HepG2 (cell line): ENCODE results near the gene ZNF195. TPM values are rescaled to one million over a fixed set of nuclear protein-coding genes. Genes with fewer than 3 reads are reported as not detected.
A peak's percentile ranks its signal among the peaks of the same experiment; 100 is the strongest.
"Not testable (repeated sequence)": the region's sequence is repeated elsewhere in the genome, so short reads cannot be mapped to it uniquely, and the experiment has no call there.

Experiments
- CCDC6 ChIP-seq: sonication (generic); formaldehyde crosslinking; IDR thresholded peaks from 2 replicates; pipeline ENCODE4 v1.8.1; 2022; ENCODE audit warnings: mild to moderate bottlenecking, missing genetic modification reagents, moderate library complexity
- DR1 ChIP-seq: sonication (generic); formaldehyde crosslinking; IDR thresholded peaks from 2 replicates; pipeline ENCODE4 v1.8.0; 2021; ENCODE audit warnings: mild to moderate bottlenecking, missing genetic modification reagents, inconsistent platforms
- HMGXB4 ChIP-seq, 2 experiments: sonication (generic) in 1 of 2; formaldehyde crosslinking in 1 of 2; IDR thresholded peaks; 2 replicates each; pipeline versions ENCODE4 v1.4.0 to v1.6.1; 2018 to 2020; ENCODE audit warnings: missing genetic modification reagents in 2 of 2, borderline replicate concordance in 1 of 2, low read depth in 1 of 2, mild to moderate bottlenecking in 1 of 2, missing biosample characterization in 1 of 2
- MYPOP ChIP-seq: sonication (generic); formaldehyde crosslinking; IDR thresholded peaks from 2 replicates; pipeline ENCODE4 v1.8.1; 2023; ENCODE audit warnings: mild to moderate bottlenecking, moderate library complexity, missing genetic modification reagents
- NONO ChIP-seq, 2 experiments: fragments of 450-650 bp in 1 of 2; sonication (generic) in 1 of 2; formaldehyde crosslinking in 1 of 2; IDR thresholded peaks in 1 of 2; conservative IDR thresholded peaks in 1 of 2; 2 replicates each; pipeline versions ENCODE4 v1.6.1 to v1.8.0; 2017 to 2022; ENCODE audit warnings: mild to moderate bottlenecking in 1 of 2, missing genetic modification reagents in 1 of 2, moderate library complexity in 1 of 2
- RFXAP ChIP-seq: sonication (generic); formaldehyde crosslinking; IDR thresholded peaks from 2 replicates; pipeline ENCODE4 v1.4.0; 2020; ENCODE audit warnings: missing genetic modification reagents, borderline replicate concordance
- SIN3A ChIP-seq: IDR thresholded peaks from 2 replicates; pipeline ENCODE4 v1.6.1; 2011; ENCODE audit warnings: low read depth, mild to moderate bottlenecking, control low read depth, low read length, borderline replicate concordance
- SP4 ChIP-seq: sonication (generic); formaldehyde crosslinking; IDR thresholded peaks from 2 replicates; pipeline ENCODE4 v1.8.1; 2023; ENCODE audit warnings: mild to moderate bottlenecking, missing genetic modification reagents
- SP5 ChIP-seq: IDR thresholded peaks from 2 replicates; pipeline ENCODE4 v1.6.1; 2016; ENCODE audit warnings: low read depth, borderline replicate concordance
- USF2 ChIP-seq, 2 experiments: sonication (generic) in 1 of 2; formaldehyde crosslinking in 1 of 2; IDR thresholded peaks; 2 replicates each; pipeline versions ENCODE4 v1.5.1 to v1.6.1; 2011 to 2020; ENCODE audit warnings: borderline replicate concordance in 1 of 2, low read depth in 1 of 2, low read length in 1 of 2, mild to moderate bottlenecking in 1 of 2, missing genetic modification reagents in 1 of 2, moderate library complexity in 1 of 2
- YY1 ChIP-seq: IDR thresholded peaks from 2 replicates; pipeline ENCODE4 v1.6.1; 2011; ENCODE audit warnings: low read length, low read depth, moderate library complexity, mild to moderate bottlenecking; ENCODE audit not compliant: insufficient read depth, insufficient replicate concordance
- ZNF343 ChIP-seq: sonication (generic); formaldehyde crosslinking; IDR thresholded peaks from 2 replicates; pipeline ENCODE4 v1.4.0; 2020; ENCODE audit warnings: mild to moderate bottlenecking, missing genetic modification reagents
- polyA plus RNA-seq, 8 experiments: library from polyadenylated mRNA; depleted of rRNA in 3 of 8; stranded (reverse) in 7 of 8; unstranded in 1 of 8; fragments of >200 nt; fragmentation: Illumina TruSeq in 4 of 8; extraction: Trizol in 4 of 8; gene quantifications; 2 replicates each; pipeline versions ENCODE4 v1.2.1 to v1.2.3, GENCODE V29; 2011 to 2016; ENCODE audit warnings: low read depth in 4 of 8, missing spikeins in 1 of 8, mixed read lengths in 1 of 8; ENCODE audit not compliant: insufficient read depth in 1 of 8
- total RNA-seq, 5 experiments: library from RNA; depleted of rRNA; stranded (reverse); fragments of >200 nt; fragmentation: Illumina TruSeq; extraction: Trizol; gene quantifications; 2 replicates each; pipeline ENCODE4 v1.2.3, GENCODE V29; 2016; ENCODE audit warnings: low read depth in 1 of 5
- TF ChIP-seq, protein P1 (sequence below): sonication (generic); formaldehyde crosslinking; IDR thresholded peaks from 2 replicates; pipeline ENCODE4 v1.5.0; 2020; ENCODE audit warnings: mild to moderate bottlenecking, missing genetic modification reagents, borderline replicate concordance
- TF ChIP-seq, protein P2 (sequence below): fragments of 450-650 bp; IDR thresholded peaks from 2 replicates; pipeline ENCODE4 v1.6.1; 2016

Gene ZNF195
- total and polyA plus RNA-seq, 2 of the 13 experiments (the other 11 are each of a cell fraction or from before 2014, with no cell fraction given) = 17.3 to 31.4 TPM

- TF ChIP-seq, protein P1, sequence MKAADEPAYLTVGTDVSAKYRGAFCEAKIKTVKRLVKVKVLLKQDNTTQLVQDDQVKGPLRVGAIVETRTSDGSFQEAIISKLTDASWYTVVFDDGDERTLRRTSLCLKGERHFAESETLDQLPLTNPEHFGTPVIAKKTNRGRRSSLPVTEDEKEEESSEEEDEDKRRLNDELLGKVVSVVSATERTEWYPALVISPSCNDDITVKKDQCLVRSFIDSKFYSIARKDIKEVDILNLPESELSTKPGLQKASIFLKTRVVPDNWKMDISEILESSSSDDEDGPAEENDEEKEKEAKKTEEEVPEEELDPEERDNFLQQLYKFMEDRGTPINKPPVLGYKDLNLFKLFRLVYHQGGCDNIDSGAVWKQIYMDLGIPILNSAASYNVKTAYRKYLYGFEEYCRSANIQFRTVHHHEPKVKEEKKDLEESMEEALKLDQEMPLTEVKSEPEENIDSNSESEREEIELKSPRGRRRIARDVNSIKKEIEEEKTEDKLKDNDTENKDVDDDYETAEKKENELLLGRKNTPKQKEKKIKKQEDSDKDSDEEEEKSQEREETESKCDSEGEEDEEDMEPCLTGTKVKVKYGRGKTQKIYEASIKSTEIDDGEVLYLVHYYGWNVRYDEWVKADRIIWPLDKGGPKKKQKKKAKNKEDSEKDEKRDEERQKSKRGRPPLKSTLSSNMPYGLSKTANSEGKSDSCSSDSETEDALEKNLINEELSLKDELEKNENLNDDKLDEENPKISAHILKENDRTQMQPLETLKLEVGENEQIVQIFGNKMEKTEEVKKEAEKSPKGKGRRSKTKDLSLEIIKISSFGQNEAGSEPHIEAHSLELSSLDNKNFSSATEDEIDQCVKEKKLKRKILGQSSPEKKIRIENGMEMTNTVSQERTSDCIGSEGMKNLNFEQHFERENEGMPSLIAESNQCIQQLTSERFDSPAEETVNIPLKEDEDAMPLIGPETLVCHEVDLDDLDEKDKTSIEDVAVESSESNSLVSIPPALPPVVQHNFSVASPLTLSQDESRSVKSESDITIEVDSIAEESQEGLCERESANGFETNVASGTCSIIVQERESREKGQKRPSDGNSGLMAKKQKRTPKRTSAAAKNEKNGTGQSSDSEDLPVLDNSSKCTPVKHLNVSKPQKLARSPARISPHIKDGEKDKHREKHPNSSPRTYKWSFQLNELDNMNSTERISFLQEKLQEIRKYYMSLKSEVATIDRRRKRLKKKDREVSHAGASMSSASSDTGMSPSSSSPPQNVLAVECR = peak; percentile 62; the same call in 1 of the 2 replicates
- TF ChIP-seq MYPOP (CRISPR knock-in tag) (peak; percentile 31; the same call in 1 of the 2 replicates), SP5 (CRISPR knock-in tag) (peak; percentile 45; the same call in 1 of the 2 replicates), NONO (CRISPR knock-in tag; conservative IDR thresholded peaks at IDR 0.05) (peak; percentile 30; the same call in 1 of the 2 replicates), CCDC6 (peak; percentile 47; the same call in 1 of the 2 replicates), YY1 (peak; percentile 37), ZNF343 (CRISPR knock-in tag) (0 out of 2 replicates have a peak, but pooled peaks have one; percentile 48), HMGXB4 (CRISPR knock-in tag; IDR thresholded peaks at IDR 0.05; ENCODE audit: borderline replicate concordance in 1 of 2, low read depth in 1 of 2) (peak in 1 of 2 experiments; percentile 41; a peak in 1 of 4 replicates), SIN3A (peak; percentile 42; the same call in 1 of the 2 replicates), DR1 (0 out of 2 replicates have a peak, but pooled peaks have one; percentile 40), SP4 (CRISPR knock-in tag) (peak; percentile 92), RFXAP (0 out of 2 replicates have a peak, but pooled peaks have one; percentile 38), USF2 (CRISPR knock-in tag; IDR thresholded peaks at IDR 0.05; ENCODE audit: borderline replicate concordance) (peak; percentile 69; the same call in 1 of the 2 replicates)
- TF ChIP-seq, protein P2, sequence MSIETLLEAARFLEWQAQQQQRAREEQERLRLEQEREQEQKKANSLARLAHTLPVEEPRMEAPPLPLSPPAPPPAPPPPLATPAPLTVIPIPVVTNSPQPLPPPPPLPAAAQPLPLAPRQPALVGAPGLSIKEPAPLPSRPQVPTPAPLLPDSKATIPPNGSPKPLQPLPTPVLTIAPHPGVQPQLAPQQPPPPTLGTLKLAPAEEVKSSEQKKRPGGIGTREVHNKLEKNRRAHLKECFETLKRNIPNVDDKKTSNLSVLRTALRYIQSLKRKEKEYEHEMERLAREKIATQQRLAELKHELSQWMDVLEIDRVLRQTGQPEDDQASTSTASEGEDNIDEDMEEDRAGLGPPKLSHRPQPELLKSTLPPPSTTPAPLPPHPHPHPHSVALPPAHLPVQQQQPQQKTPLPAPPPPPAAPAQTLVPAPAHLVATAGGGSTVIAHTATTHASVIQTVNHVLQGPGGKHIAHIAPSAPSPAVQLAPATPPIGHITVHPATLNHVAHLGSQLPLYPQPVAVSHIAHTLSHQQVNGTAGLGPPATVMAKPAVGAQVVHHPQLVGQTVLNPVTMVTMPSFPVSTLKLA = peak; percentile 66
- TF ChIP-seq NONO (IDR thresholded peaks at IDR 0.05); USF2 (IDR thresholded peaks at IDR 0.05; ENCODE audit: low read depth, low read length): not testable (repeated sequence)
Observed at GRCh38 chr11:3422380-3423137, 43.6 kb upstream of the ZNF195 start (continued).
